ENCODE results near the gene PANK2.

DNA sequence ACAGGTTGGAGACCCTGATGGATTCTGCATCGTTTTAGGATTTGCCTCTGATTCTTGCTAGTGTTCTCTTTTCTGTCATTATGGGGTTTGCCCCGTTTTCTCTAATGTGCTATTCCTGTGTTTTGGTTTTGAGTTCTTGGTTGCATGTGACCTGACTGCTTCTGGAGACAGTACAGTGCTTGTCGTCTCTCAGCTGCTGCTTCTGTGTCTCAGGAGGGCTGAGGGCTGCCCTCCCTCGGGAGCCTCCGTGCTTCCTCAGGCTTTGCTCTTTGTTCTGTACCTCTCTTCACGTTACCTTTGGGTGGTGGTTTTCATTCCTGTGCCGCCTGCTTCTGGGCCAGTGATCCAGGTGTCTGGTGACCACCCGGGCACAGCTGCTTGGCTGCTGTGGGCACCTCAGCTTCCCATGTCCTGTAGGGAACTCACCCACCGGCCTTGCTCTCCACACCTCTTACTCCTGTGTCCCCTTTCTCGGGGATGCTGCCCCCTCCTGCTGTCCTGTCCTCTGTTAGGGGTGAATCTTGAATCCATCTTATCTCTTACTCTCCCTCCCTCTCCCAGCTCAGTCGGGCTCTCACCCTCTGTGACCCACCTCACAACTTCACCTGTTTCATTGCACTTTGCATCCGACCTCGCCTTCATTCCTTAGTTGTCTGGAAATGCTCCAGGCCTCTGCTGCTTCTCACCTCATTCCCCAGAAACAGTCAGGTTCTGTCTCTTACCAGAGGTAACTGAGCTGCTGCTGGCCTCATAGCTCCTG lies 33.2 kb downstream of the PANK2 start:
- TF ChIP-seq, protein P1, sequence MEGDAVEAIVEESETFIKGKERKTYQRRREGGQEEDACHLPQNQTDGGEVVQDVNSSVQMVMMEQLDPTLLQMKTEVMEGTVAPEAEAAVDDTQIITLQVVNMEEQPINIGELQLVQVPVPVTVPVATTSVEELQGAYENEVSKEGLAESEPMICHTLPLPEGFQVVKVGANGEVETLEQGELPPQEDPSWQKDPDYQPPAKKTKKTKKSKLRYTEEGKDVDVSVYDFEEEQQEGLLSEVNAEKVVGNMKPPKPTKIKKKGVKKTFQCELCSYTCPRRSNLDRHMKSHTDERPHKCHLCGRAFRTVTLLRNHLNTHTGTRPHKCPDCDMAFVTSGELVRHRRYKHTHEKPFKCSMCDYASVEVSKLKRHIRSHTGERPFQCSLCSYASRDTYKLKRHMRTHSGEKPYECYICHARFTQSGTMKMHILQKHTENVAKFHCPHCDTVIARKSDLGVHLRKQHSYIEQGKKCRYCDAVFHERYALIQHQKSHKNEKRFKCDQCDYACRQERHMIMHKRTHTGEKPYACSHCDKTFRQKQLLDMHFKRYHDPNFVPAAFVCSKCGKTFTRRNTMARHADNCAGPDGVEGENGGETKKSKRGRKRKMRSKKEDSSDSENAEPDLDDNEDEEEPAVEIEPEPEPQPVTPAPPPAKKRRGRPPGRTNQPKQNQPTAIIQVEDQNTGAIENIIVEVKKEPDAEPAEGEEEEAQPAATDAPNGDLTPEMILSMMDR (IDR thresholded peaks at IDR 0.05; ENCODE audit: low read length), result no peak
- no peak for TF ChIP-seq EZH2 (IDR thresholded peaks at IDR 0.05; ENCODE audit: borderline replicate concordance, low read length)
